Measurements from ENCODE around the gene SHC2. TPM values are rescaled to one million over a fixed set of nuclear protein-coding genes. Genes with fewer than 3 reads are reported as not detected.

The SHC2 gene
- total RNA-seq, 1 experiment from 2014 or later, result 16.6 TPM

GRCh38 chr19:434152-434960, 26.5 kb downstream of the SHC2 start:
- no peak overlapping the region for H3T11ph ChIP-seq (ENCODE audit: low read length)
- peaks cover 4 to 16% (median 4%) of the 10 kb centered on the region in 3 experiments; a peak in 6 of 7 replicates for H3K36me3 Mint-ChIP-seq (ENCODE audit: insufficient read depth in 1 of 3, low read depth in 3 of 3)
- no peak overlapping the region for H2BK5ac ChIP-seq (ENCODE audit: insufficient read length, low read length)
- H4K5ac ChIP-seq (ENCODE audit: insufficient read length, low read depth, low read length), result no peak overlapping the region
- no peaks in the 10 kb centered on the region; the same call in 1 of the 2 replicates for H3K4me1 ChIP-seq (ENCODE audit: insufficient read depth, low read length)
- H2BK20ac ChIP-seq (ENCODE audit: low read depth, low read length, poor library complexity, severe bottlenecking), result no peak overlapping the region
- H3K79me1 ChIP-seq (ENCODE audit: insufficient read depth, low read depth, low read length, poor library complexity, severe bottlenecking), result no peaks in the 10 kb centered on the region
- peaks cover 5% of the 10 kb centered on the region for H3K9me3 ChIP-seq (ENCODE audit: control insufficient read depth, low read depth, low read length)
- no peak overlapping the region for H3K56ac ChIP-seq (ENCODE audit: insufficient read length, low read depth, low read length)
- H4K8ac ChIP-seq (replicated peaks; ENCODE audit: insufficient read length, low read depth, low read length), result no peak overlapping the region
- peaks cover 2% of the 10 kb centered on the region for H3K23me2 ChIP-seq (ENCODE audit: insufficient read length, low read depth, low read length, poor library complexity, severe bottlenecking)
- H3K23ac ChIP-seq (ENCODE audit: insufficient read length, low read depth, low read length), result no peak overlapping the region
- H2BK15ac ChIP-seq (ENCODE audit: low read depth, low read length), result no peak overlapping the region
- H3K27ac Mint-ChIP-seq, result no peak overlapping the region
- no peak overlapping the region for H2AFZ ChIP-seq (ENCODE audit: low read length)
- H3K4ac ChIP-seq (ENCODE audit: low read depth, low read length), result no peak overlapping the region
- no peak for TF ChIP-seq CTCF (conservative IDR thresholded peaks at IDR 0.05)
- H3K4me2 ChIP-seq (ENCODE audit: insufficient read depth, insufficient read length, low read length), result no peak overlapping the region
- H3K27ac ChIP-seq (ENCODE audit: insufficient read length, low read depth, low read length), result no peak overlapping the region
- no peak for DNase-seq
- WGBS (ENCODE audit: extremely low coverage, insufficient read length, low lambda C conversion rate), result 100% methylated on average over 2 of the region's 22 CpGs
- H3K27me3 ChIP-seq (ENCODE audit: insufficient read depth, low read length), result no peaks in the 10 kb centered on the region
- H3K79me2 ChIP-seq (ENCODE audit: insufficient read depth, low read length), result no peaks in the 10 kb centered on the region; the same call in 1 of the 2 replicates
- no peak overlapping the region for H4K91ac ChIP-seq (ENCODE audit: insufficient read length, low read depth, low read length)
- no peak overlapping the region for H2AK5ac ChIP-seq (ENCODE audit: insufficient read length, low read length)
- no peak overlapping the region for H3K9ac ChIP-seq (ENCODE audit: extremely low read depth, insufficient read length, low read length)
- peaks cover 2% of the 10 kb centered on the region; the same call in 1 of the 2 replicates for H3K27me3 Mint-ChIP-seq (ENCODE audit: low read depth)
- H2BK120ac ChIP-seq (ENCODE audit: low read depth, low read length, poor library complexity, severe bottlenecking), result no peak overlapping the region
- no peak overlapping the region for H2BK12ac ChIP-seq (ENCODE audit: insufficient read length, low read depth, low read length)
- no peak overlapping the region for H3K18ac ChIP-seq (ENCODE audit: insufficient read length, low read depth, low read length)
- no peak overlapping the region for H3K14ac ChIP-seq (ENCODE audit: insufficient read depth, low read length)
- H4K20me1 ChIP-seq (ENCODE audit: control insufficient read depth, insufficient read depth, insufficient read length), result no peaks in the 10 kb centered on the region
- H3K4me1 Mint-ChIP-seq, result peaks cover 2 to 4% of the 10 kb centered on the region in 2 experiments; a peak in 2 of 4 replicates
- H3K9me3 Mint-ChIP-seq, result peaks cover 11 to 15% of the 10 kb centered on the region in 2 experiments
- no peak overlapping the region for H3K4me3 Mint-ChIP-seq
